CD14-positive monocyte (primary cell): ENCODE measurements around the gene TMEM141. TPM values are rescaled to one million over a fixed set of nuclear protein-coding genes. Genes with fewer than 3 reads are reported as not detected.

Source experiments
- DNase-seq, 3 donors: peaks; one replicate each; pipeline ENCODE4 v3.0.0-alpha.2; 2011 to 2022
- H2AFZ ChIP-seq: 2 replicates; pipeline ENCODE4 v1.6.0; 2012; ENCODE audit warnings: mild to moderate bottlenecking, low read depth, low read length, inconsistent platforms; ENCODE audit not compliant: insufficient read depth, poor library complexity, severe bottlenecking
- H3K27ac ChIP-seq, 2 donors: 1 replicate in 1 of 2; 2 replicates in 1 of 2; pipeline ENCODE4 v1.5.1; 2012 to 2013; ENCODE audit warnings: low read length in 2 of 2, control low read depth in 1 of 2, inconsistent platforms in 1 of 2, low read depth in 1 of 2, mild to moderate bottlenecking in 1 of 2
- H3K27me3 ChIP-seq, 2 donors: one replicate each; pipeline versions ENCODE4 v1.6.0 to v1.6.1; 2011 to 2013; ENCODE audit warnings: low read length in 2 of 2; ENCODE audit not compliant: control insufficient read depth in 2 of 2, insufficient read depth in 2 of 2
- H3K36me3 ChIP-seq, 2 donors: replicated peaks in 1 of 2; 1 replicate in 1 of 2; 2 replicates in 1 of 2; pipeline versions ENCODE4 v1.5.1 to v1.6.1; 2012 to 2013; ENCODE audit warnings: low read length in 2 of 2, control low read depth in 1 of 2, inconsistent platforms in 1 of 2, mild to moderate bottlenecking in 1 of 2; ENCODE audit not compliant: insufficient read depth in 2 of 2, control insufficient read depth in 1 of 2
- H3K4me1 ChIP-seq, 2 donors: 1 replicate in 1 of 2; 2 replicates in 1 of 2; pipeline versions ENCODE4 v1.5.1 to v1.6.1; 2012 to 2013; ENCODE audit warnings: low read length in 2 of 2, control low read depth in 1 of 2, inconsistent platforms in 1 of 2, mild to moderate bottlenecking in 1 of 2, moderate library complexity in 1 of 2; ENCODE audit not compliant: insufficient read depth in 2 of 2, control insufficient read depth in 1 of 2
- H3K4me2 ChIP-seq: replicated peaks from 2 replicates; pipeline ENCODE3; 2012; ENCODE audit warnings: low read length, moderate library complexity, mild to moderate bottlenecking; ENCODE audit not compliant: poor library complexity, severe bottlenecking; ENCODE audit errors: extremely low read depth
- H3K4me3 ChIP-seq, 3 experiments: fragments of 200-600 bp in 1 of 3; sonication (generic) in 1 of 3; replicated peaks in 1 of 3; 1 replicate in 2 of 3; 2 replicates in 1 of 3; pipeline ENCODE4 v1.5.1; 2011 to 2013; ENCODE audit warnings: low read length in 3 of 3, mild to moderate bottlenecking in 3 of 3, control low read depth in 2 of 3, low read depth in 2 of 3, inconsistent platforms in 1 of 3, moderate library complexity in 1 of 3
- H3K79me2 ChIP-seq: 2 replicates; pipeline ENCODE4 v1.6.0; 2012; ENCODE audit warnings: mild to moderate bottlenecking, control low read depth, inconsistent platforms, low read length, moderate library complexity; ENCODE audit not compliant: insufficient read depth
- H3K9ac ChIP-seq: 2 replicates; pipeline ENCODE4 v1.6.0; 2017; ENCODE audit warnings: low read length, mild to moderate bottlenecking; ENCODE audit not compliant: insufficient read depth, poor library complexity, severe bottlenecking
- H3K9me3 ChIP-seq, 2 donors: replicated peaks in 1 of 2; 1 replicate in 1 of 2; 2 replicates in 1 of 2; pipeline versions ENCODE4 v1.5.1 to v1.6.1; 2012 to 2013; ENCODE audit warnings: low read length in 2 of 2, control low read depth in 1 of 2; ENCODE audit not compliant: control insufficient read depth in 1 of 2, insufficient read depth in 1 of 2
- H4K20me1 ChIP-seq: 2 replicates; pipeline ENCODE4 v1.6.0; 2012; ENCODE audit warnings: mild to moderate bottlenecking, low read length, control low read depth, moderate library complexity; ENCODE audit not compliant: insufficient read depth
- H3K27ac Mint-ChIP-seq, 7 donors: one replicate each; pipeline ENCODE4 v1.8.0; 2020; ENCODE audit warnings: mild to moderate bottlenecking in 7 of 7, mixed read lengths in 7 of 7, moderate library complexity in 6 of 7, inconsistent platforms in 2 of 7
- H3K27me3 Mint-ChIP-seq, 3 donors: one replicate each; pipeline ENCODE4 v1.8.0; 2021 to 2022; ENCODE audit warnings: low read depth in 3 of 3, mild to moderate bottlenecking in 3 of 3, mixed read lengths in 3 of 3, moderate library complexity in 3 of 3, inconsistent platforms in 1 of 3
- H3K36me3 Mint-ChIP-seq, 2 donors: one replicate each; pipeline ENCODE4 v1.8.0; 2020; ENCODE audit warnings: mixed read lengths in 2 of 2, inconsistent platforms in 1 of 2, mild to moderate bottlenecking in 1 of 2
- H3K4me1 Mint-ChIP-seq: one replicate; pipeline ENCODE4 v1.8.0; 2020; ENCODE audit warnings: mild to moderate bottlenecking, mixed read lengths
- H3K4me3 Mint-ChIP-seq, 2 donors: one replicate each; pipeline ENCODE4 v1.8.0; 2020; ENCODE audit warnings: mild to moderate bottlenecking in 2 of 2, mixed read lengths in 2 of 2, moderate library complexity in 1 of 2
- H3K9me3 Mint-ChIP-seq, 7 donors: one replicate each; pipeline ENCODE4 v1.8.0; 2020 to 2022; ENCODE audit warnings: mixed read lengths in 7 of 7, mild to moderate bottlenecking in 6 of 7, moderate library complexity in 6 of 7, inconsistent platforms in 2 of 7
- WGBS: methylation state at CpG from one replicate; pipeline ENCODE4 v1.1.5; 2013; ENCODE audit warnings: missing lambda C conversion rate; ENCODE audit not compliant: insufficient coverage; 5-methylcytosine and 5-hydroxymethylcytosine counted together
- intact Hi-C, 2 donors: fragments of 100-400 bp; cut with micrococcal nuclease; formaldehyde crosslinking; loops; one replicate each; pipeline versions ENCODE4 v1.15.0 to v1.15.1; 2023
- polyA plus RNA-seq, 3 donors: library from polyadenylated mRNA; depleted of rRNA in 1 of 3; unstranded in 2 of 3; stranded (reverse) in 1 of 3; fragments of 300-500 nt in 2 of 3; fragments of >200 nt in 1 of 3; fragmentation: Illumina TruSeq in 2 of 3; gene quantifications; 1 replicate in 2 of 3; 2 replicates in 1 of 3; pipeline ENCODE4 v1.2.3, GENCODE V29; 2012 to 2021
- TF ChIP-seq, protein P1 (sequence below): fragments of 200-600 bp; IDR thresholded peaks from one replicate; pipeline ENCODE4 v1.8.0; 2022; ENCODE audit warnings: antibody characterized with exemption, mild to moderate bottlenecking

The TMEM141 gene
- polyA plus RNA-seq, 3 donors: 33.1 to 47.2 (median 39.2) TPM

- H3K4me1 ChIP-seq: no peaks in the 10 kb centered on the region
- no peak overlapping the region for H3K4me3 ChIP-seq
- H3K36me3 ChIP-seq: peaks cover 78 to 95% of the 10 kb centered on the region in 2 donors
- Mint-ChIP-seq H3K27ac (no peak overlapping the region), H3K27me3 (peaks cover 0 to 2% (median 0%) of the 10 kb centered on the region in 3 donors), H3K9me3 (no peaks in the 10 kb centered on the region), H3K36me3 (peaks cover 57 to 89% of the 10 kb centered on the region in 2 donors), H3K4me3 (no peak overlapping the region), H3K4me1 (no peaks in the 10 kb centered on the region)
- no peaks in the 10 kb centered on the region for H3K9me3 ChIP-seq
- H3K27me3 ChIP-seq: no peaks in the 10 kb centered on the region
- no peak overlapping the region for H3K9ac ChIP-seq
- 98% methylated on average over 28 of the region's 31 CpGs for WGBS
- H3K27ac ChIP-seq: no peak overlapping the region
- H3K4me2 ChIP-seq: no peak overlapping the region
- no peak for DNase-seq
- peaks cover 4% of the 10 kb centered on the region for H4K20me1 ChIP-seq
- TF ChIP-seq, protein P1, sequence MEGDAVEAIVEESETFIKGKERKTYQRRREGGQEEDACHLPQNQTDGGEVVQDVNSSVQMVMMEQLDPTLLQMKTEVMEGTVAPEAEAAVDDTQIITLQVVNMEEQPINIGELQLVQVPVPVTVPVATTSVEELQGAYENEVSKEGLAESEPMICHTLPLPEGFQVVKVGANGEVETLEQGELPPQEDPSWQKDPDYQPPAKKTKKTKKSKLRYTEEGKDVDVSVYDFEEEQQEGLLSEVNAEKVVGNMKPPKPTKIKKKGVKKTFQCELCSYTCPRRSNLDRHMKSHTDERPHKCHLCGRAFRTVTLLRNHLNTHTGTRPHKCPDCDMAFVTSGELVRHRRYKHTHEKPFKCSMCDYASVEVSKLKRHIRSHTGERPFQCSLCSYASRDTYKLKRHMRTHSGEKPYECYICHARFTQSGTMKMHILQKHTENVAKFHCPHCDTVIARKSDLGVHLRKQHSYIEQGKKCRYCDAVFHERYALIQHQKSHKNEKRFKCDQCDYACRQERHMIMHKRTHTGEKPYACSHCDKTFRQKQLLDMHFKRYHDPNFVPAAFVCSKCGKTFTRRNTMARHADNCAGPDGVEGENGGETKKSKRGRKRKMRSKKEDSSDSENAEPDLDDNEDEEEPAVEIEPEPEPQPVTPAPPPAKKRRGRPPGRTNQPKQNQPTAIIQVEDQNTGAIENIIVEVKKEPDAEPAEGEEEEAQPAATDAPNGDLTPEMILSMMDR: no peak
- H3K79me2 ChIP-seq: no peaks in the 10 kb centered on the region
- intact Hi-C loops: no loop called here
- no peak overlapping the region for H2AFZ ChIP-seq
These were observed 37.5 kb downstream of the TMEM141 start for GRCh38 chr9:136828474-136829140.

- Histone ChIP-seq H3K9ac (no peak overlapping the region), H3K4me2 (no peak overlapping the region), H2AFZ (no peak overlapping the region), H3K4me3 (no peak overlapping the region), H3K36me3 (peaks cover 74 to 92% of the 10 kb centered on the region in 2 donors), H3K27me3 (no peaks in the 10 kb centered on the region), H3K9me3 (no peaks in the 10 kb centered on the region), H3K27ac (no peak overlapping the region), H4K20me1 (no peaks in the 10 kb centered on the region), H3K4me1 (no peaks in the 10 kb centered on the region), H3K79me2 (no peaks in the 10 kb centered on the region)
- Mint-ChIP-seq H3K27me3 (peaks cover 0 to 2% (median 0%) of the 10 kb centered on the region in 3 donors), H3K27ac (peak overlapping the region in 1 of 7 donors; percentile 18), H3K4me1 (no peaks in the 10 kb centered on the region), H3K36me3 (peaks cover 55 to 88% of the 10 kb centered on the region in 2 donors), H3K4me3 (no peak overlapping the region), H3K9me3 (no peaks in the 10 kb centered on the region)
- WGBS: 99% methylated on average over 14 of the region's 14 CpGs
- intact Hi-C loops: no loop called here
- TF ChIP-seq, protein P1: no peak
- no peak for DNase-seq
These were observed 38.3 kb downstream of the TMEM141 start for GRCh38 chr9:136829412-136829811.
